Activated T-cell treated with anti-CD3 and anti-CD28 coated beads, Interleukin-2, amount 50 U/mL, for 72 hours (primary cell): ENCODE results near the gene GDPGP1. TPM values are rescaled to one million over a fixed set of nuclear protein-coding genes. Genes with fewer than 3 reads are reported as not detected.
A peak's percentile ranks its signal among the peaks of the same experiment; 100 is the strongest.

Source experiments
- ATAC-seq, 2 donors: fragments of 150-1000 bp; cut with Tn5 transposase; replicated peaks in 1 of 2; 2 replicates each; pipeline ENCODE4 v1.10.0; 2021; ENCODE audit warnings: moderate library complexity in 2 of 2, mild to moderate bottlenecking in 1 of 2
- DNase-seq, 2 donors: peaks; one replicate each; pipeline ENCODE4 v3.0.0; 2021 to 2022; ENCODE audit warnings: mixed read lengths in 1 of 2
- H3K27ac Mint-ChIP-seq: one replicate; pipeline ENCODE4 v1.8.0; 2022; ENCODE audit warnings: mild to moderate bottlenecking, moderate library complexity, mixed read lengths
- H3K27me3 Mint-ChIP-seq: one replicate; pipeline ENCODE4 v1.8.0; 2022; ENCODE audit warnings: low read depth, mixed read lengths
- H3K36me3 Mint-ChIP-seq, 2 donors: one replicate each; pipeline ENCODE4 v1.8.0; 2022; ENCODE audit warnings: mixed read lengths in 2 of 2, mild to moderate bottlenecking in 1 of 2; ENCODE audit not compliant: insufficient read depth in 2 of 2
- H3K4me1 Mint-ChIP-seq: one replicate; pipeline ENCODE4 v1.8.0; 2022; ENCODE audit warnings: low read depth, mixed read lengths
- H3K4me3 Mint-ChIP-seq, 2 donors: one replicate each; pipeline ENCODE4 v1.8.0; 2022; ENCODE audit warnings: mild to moderate bottlenecking in 2 of 2, mixed read lengths in 2 of 2, moderate library complexity in 2 of 2
- H3K9me3 Mint-ChIP-seq, 2 donors: one replicate each; pipeline ENCODE4 v1.8.0; 2022; ENCODE audit warnings: mixed read lengths in 2 of 2
- total RNA-seq, 2 donors: library from RNA; stranded (reverse); gene quantifications; one replicate each; pipeline ENCODE4 v1.2.3, GENCODE V29; 2022

Gene GDPGP1
- total RNA-seq, 2 donors from 2014 or later = 5.8 to 7.0 TPM

GRCh38 chr15:90194655-90195054 lies 39.4 kb upstream of the GDPGP1 start:
- no peak overlapping the region for H3K4me3 Mint-ChIP-seq
- DNase-seq = no peak
- H3K9me3 Mint-ChIP-seq = no peaks in the 10 kb centered on the region
- no peak overlapping the region for H3K27ac Mint-ChIP-seq
- no peak for ATAC-seq
- H3K27me3 Mint-ChIP-seq = no peaks in the 10 kb centered on the region
- H3K4me1 Mint-ChIP-seq = peaks cover 31% of the 10 kb centered on the region
- H3K36me3 Mint-ChIP-seq = no peaks in the 10 kb centered on the region

- Mint-ChIP-seq H3K4me3 (peak overlapping the region; percentile 88 to 90), H3K36me3 (peaks cover 0 to 1% of the 10 kb centered on the region in 2 donors), H3K27me3 (no peaks in the 10 kb centered on the region), H3K27ac (peak overlapping the region; percentile 47), H3K4me1 (peaks cover 16% of the 10 kb centered on the region), H3K9me3 (no peaks in the 10 kb centered on the region)
- no peak for ATAC-seq
- DNase-seq = no peak
Measured at GRCh38 chr15:90200534-90201129, 33.4 kb upstream of the GDPGP1 start.

- Mint-ChIP-seq H3K27ac (peak within 1 kb of the TSS; percentile 47), H3K36me3 (peaks cover 0 to 1% of the 10 kb centered on the region in 2 donors), H3K9me3 (no peaks in the 10 kb centered on the region), H3K4me3 (peak within 1 kb of the TSS; percentile 88 to 90), H3K27me3 (no peaks in the 10 kb centered on the region), H3K4me1 (peaks cover 17% of the 10 kb centered on the region)
- peak; percentile 95 for ATAC-seq
- DNase-seq = peak; percentile 83 to 84
Measured at GRCh38 chr15:90201130-90201943, 32.7 kb upstream of the GDPGP1 start, which contains the start of gene SEMA4B. SEMA4B (plus strand) TSS chr15:90201330; CDS start chr15:90201579, 249 bp downstream.

- peaks cover 0 to 1% of the 10 kb centered on the region in 2 donors for H3K36me3 Mint-ChIP-seq
- ATAC-seq (peak in 1 of 2 donors; percentile 8), DNase-seq (no peak)
- peak overlapping the region; percentile 81 to 88 for H3K4me3 Mint-ChIP-seq
- peaks cover 23% of the 10 kb centered on the region for H3K4me1 Mint-ChIP-seq
- H3K9me3 Mint-ChIP-seq = no peaks in the 10 kb centered on the region
- H3K27me3 Mint-ChIP-seq = no peaks in the 10 kb centered on the region
- no peak overlapping the region for H3K27ac Mint-ChIP-seq
Measured at GRCh38 chr15:90201944-90202375, 32.0 kb upstream of the GDPGP1 start.

- peaks cover 0 to 1% of the 10 kb centered on the region in 2 donors for H3K36me3 Mint-ChIP-seq
- no peak for DNase-seq
- no peak overlapping the region for H3K27ac Mint-ChIP-seq
- ATAC-seq = no peak
- H3K4me3 Mint-ChIP-seq = peak overlapping the region; percentile 81 to 88
- no peaks in the 10 kb centered on the region for H3K9me3 Mint-ChIP-seq
- peaks cover 26% of the 10 kb centered on the region for H3K4me1 Mint-ChIP-seq
- H3K27me3 Mint-ChIP-seq = no peaks in the 10 kb centered on the region
Measured at GRCh38 chr15:90202929-90203328, 31.1 kb upstream of the GDPGP1 start.

GRCh38 chr15:90203473-90203872 lies 30.5 kb upstream of the GDPGP1 start:
- Mint-ChIP-seq H3K27me3 (no peaks in the 10 kb centered on the region), H3K4me3 (no peak overlapping the region), H3K9me3 (no peaks in the 10 kb centered on the region), H3K27ac (no peak overlapping the region), H3K36me3 (peaks cover 0 to 1% of the 10 kb centered on the region in 2 donors), H3K4me1 (peaks cover 26% of the 10 kb centered on the region)
- DNase-seq (no peak), ATAC-seq (no peak)

- no peaks in the 10 kb centered on the region for H3K27me3 Mint-ChIP-seq
- DNase-seq = no peak
- no peak for ATAC-seq
- no peak overlapping the region for H3K27ac Mint-ChIP-seq
- peaks cover 0 to 1% of the 10 kb centered on the region in 2 donors for H3K36me3 Mint-ChIP-seq
- H3K4me1 Mint-ChIP-seq = peaks cover 29% of the 10 kb centered on the region
- H3K4me3 Mint-ChIP-seq = no peak overlapping the region
- H3K9me3 Mint-ChIP-seq = no peaks in the 10 kb centered on the region
Measured at GRCh38 chr15:90203922-90204321, 30.1 kb upstream of the GDPGP1 start.

- peaks cover 42% of the 10 kb centered on the region for H3K4me1 Mint-ChIP-seq
- H3K9me3 Mint-ChIP-seq = no peaks in the 10 kb centered on the region
- H3K27ac Mint-ChIP-seq = no peak overlapping the region
- no peak for ATAC-seq
- DNase-seq = no peak
- no peaks in the 10 kb centered on the region for H3K27me3 Mint-ChIP-seq
- H3K36me3 Mint-ChIP-seq = peaks cover 0 to 1% of the 10 kb centered on the region in 2 donors
- H3K4me3 Mint-ChIP-seq = no peak overlapping the region
Measured at GRCh38 chr15:90205050-90205848, 28.8 kb upstream of the GDPGP1 start.

- Mint-ChIP-seq H3K27ac (no peak overlapping the region), H3K27me3 (no peaks in the 10 kb centered on the region)
- no peak for ATAC-seq
Measured at GRCh38 chr15:90205886-90206285, 28.1 kb upstream of the GDPGP1 start.

GRCh38 chr15:90207252-90207651 lies 26.8 kb upstream of the GDPGP1 start:
- Mint-ChIP-seq H3K27ac (no peak overlapping the region), H3K9me3 (no peaks in the 10 kb centered on the region), H3K4me1 (peaks cover 44% of the 10 kb centered on the region), H3K4me3 (no peak overlapping the region), H3K36me3 (peaks cover 0 to 1% of the 10 kb centered on the region in 2 donors), H3K27me3 (no peaks in the 10 kb centered on the region)
- DNase-seq = no peak
- ATAC-seq = no peak

More at GRCh38 chr15:90205886-90206285, 28.1 kb upstream of the GDPGP1 start:
- peaks cover 44% of the 10 kb centered on the region for H3K4me1 Mint-ChIP-seq
- no peaks in the 10 kb centered on the region for H3K9me3 Mint-ChIP-seq
- H3K36me3 Mint-ChIP-seq = peaks cover 0 to 1% of the 10 kb centered on the region in 2 donors
- H3K4me3 Mint-ChIP-seq = no peak overlapping the region
- no peak for DNase-seq

- H3K27ac Mint-ChIP-seq = no peak overlapping the region
Measured at GRCh38 chr15:90208356-90208755, 25.7 kb upstream of the GDPGP1 start.

GRCh38 chr15:90209591-90209990 lies 24.4 kb upstream of the GDPGP1 start:
- Mint-ChIP-seq H3K4me1 (peaks cover 40% of the 10 kb centered on the region), H3K36me3 (no peaks in the 10 kb centered on the region), H3K27me3 (no peaks in the 10 kb centered on the region), H3K27ac (peak overlapping the region; percentile 11), H3K4me3 (peak overlapping the region; percentile 55 to 70), H3K9me3 (no peaks in the 10 kb centered on the region)
- peak; percentile 56 to 60 for DNase-seq
- peak; percentile 80 to 86 for ATAC-seq

More at GRCh38 chr15:90208356-90208755, 25.7 kb upstream of the GDPGP1 start:
- peaks cover 39% of the 10 kb centered on the region for H3K4me1 Mint-ChIP-seq
- no peaks in the 10 kb centered on the region for H3K36me3 Mint-ChIP-seq
- no peaks in the 10 kb centered on the region for H3K27me3 Mint-ChIP-seq
- H3K4me3 Mint-ChIP-seq = no peak overlapping the region
- DNase-seq (no peak), ATAC-seq (no peak)
- no peaks in the 10 kb centered on the region for H3K9me3 Mint-ChIP-seq

- DNase-seq (no peak), ATAC-seq (no peak)
- no peaks in the 10 kb centered on the region for H3K9me3 Mint-ChIP-seq
- no peak overlapping the region for H3K4me3 Mint-ChIP-seq
- no peaks in the 10 kb centered on the region for H3K27me3 Mint-ChIP-seq
- H3K36me3 Mint-ChIP-seq = no peaks in the 10 kb centered on the region
- peaks cover 40% of the 10 kb centered on the region for H3K4me1 Mint-ChIP-seq
- H3K27ac Mint-ChIP-seq = peak overlapping the region; percentile 2
Measured at GRCh38 chr15:90210593-90210992, 23.4 kb upstream of the GDPGP1 start.
